HG03457 (cell line): ENCODE results near the gene GCNT1.
"Not testable (repeated sequence)": the region's sequence is repeated elsewhere in the genome, so short reads cannot be mapped to it uniquely, and the experiment has no call there.

ENCODE experiments used
- ATAC-seq: cut with Tn5 transposase; IDR thresholded peaks from one replicate; pipeline ENCODE4 v1.9.1; 2021; ENCODE audit warnings: moderate number of reproducible peaks; ENCODE audit not compliant: unreplicated experiment

GCNT1 gene

DNA sequence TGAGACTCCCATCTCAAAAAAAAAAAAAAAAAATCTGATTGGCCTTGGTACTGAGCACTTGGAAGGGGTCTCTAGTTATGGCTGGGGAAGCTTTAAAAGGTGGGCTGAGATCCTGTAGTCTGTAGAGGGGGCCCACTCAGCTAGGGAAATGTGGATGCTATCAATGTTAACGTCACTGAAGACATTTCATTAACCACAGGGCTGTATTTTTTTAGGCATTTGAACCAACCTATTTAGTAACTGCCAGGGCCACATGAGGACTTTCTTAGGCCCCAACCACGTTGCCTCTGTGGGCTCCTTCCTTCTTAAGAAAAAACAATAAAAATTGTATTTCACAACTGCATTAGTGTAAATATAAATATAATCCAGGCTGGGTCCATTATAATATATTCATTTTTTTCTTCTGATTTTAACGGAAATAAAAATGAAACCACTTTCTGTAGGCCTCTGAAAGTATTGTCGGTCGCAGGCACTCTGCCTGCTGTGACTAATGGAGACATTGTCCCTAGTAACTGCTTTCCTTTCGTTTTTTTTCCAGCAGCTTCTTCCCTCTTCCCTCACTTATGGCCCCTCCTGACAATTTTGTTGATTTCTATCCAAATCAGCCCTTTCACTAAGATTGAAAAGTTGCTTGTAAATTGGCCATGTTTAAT, 71.6 kb downstream of the GCNT1 start:
- no peak for ATAC-seq

DNA sequence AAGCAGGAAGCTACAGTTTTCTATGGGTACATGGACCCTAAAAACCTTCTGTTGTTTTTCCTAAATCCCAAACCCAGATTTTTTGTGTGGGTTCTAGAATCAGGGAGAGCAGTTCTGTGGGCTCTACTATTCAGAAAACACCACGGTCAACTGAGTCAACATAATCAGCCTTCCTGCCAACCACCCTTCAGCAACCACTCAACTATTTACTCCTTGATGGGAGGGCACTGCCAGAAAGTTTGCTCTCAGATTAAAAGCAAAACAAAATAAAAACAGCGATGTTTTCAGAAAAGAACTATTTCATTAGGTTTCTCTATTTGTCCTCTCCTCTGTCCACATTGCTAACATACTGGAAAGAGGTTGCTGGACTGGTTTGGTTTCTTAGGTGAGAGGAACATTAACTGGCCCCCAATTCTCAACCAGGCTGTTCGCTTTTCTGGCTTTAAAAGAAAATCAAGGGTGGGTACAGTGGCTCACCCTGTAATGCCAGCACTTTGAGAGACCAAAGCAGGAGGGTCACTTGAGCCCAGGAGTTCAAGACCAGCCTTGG, 72.3 kb downstream of the GCNT1 start:
- ATAC-seq = no peak

DNA sequence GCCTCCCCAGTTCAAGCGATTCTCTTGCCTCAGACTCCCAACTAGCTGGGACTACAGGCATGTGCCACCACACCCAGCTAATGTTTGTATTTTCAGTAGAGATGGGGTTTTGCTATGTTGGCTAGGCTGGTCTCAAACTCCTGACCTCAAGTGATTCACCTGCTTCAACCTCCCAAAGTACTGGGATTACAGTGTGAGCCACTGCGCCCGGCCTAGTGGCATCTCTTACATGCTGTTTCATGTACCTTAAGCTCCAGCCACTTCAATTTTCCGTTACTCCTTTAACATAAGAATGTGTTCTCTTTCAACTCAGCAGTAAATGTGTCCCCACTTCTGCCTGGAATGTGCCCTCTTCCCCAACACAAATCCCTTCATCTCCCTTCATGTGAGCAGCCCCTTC, 73.9 kb downstream of the GCNT1 start:
- ATAC-seq = not testable (repeated sequence)

DNA sequence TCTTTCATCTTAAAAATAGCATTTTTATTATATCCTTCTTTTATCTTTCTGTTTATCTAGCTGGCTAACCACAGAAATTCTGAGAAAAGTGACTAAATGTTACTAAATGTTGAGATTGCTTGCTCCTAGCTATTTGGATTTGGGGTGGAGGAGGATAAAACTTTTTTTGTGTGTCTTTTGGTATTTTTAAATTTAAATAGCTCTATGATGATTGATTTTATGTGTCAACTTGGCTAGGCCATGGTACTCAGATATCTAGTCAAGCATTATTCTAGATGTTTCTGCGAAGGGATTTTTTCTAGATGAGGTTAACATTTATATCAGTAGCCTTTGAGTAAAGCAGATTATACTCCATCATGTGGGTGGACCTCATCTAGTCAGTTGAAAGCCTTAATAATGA, 75.0 kb downstream of the GCNT1 start:
- no peak for ATAC-seq

DNA sequence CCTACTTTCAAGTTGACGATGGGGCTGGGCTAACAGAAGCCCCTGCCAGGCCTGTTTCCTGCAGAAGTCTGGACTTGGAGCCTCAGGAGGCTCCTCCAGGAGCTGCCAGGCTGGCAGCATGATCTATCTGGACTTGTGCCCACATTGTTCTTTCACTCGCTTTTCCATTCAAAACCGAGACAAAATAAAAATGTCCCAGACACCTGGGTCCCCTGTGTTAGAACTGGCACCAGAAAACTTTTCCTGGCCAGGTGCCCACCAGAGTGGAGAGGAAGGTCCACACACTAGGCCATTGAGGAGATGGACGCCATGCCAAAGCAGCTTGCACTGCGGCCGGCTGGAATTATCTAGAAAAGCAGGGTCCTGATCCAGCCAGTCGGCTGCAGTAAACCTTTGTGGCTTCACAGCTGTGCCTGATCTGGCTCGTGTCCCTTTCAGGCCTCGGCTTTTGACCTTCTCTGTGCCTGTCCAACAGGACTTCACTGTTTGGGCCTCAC, 78.2 kb downstream of the GCNT1 start:
- ATAC-seq = no peak

DNA sequence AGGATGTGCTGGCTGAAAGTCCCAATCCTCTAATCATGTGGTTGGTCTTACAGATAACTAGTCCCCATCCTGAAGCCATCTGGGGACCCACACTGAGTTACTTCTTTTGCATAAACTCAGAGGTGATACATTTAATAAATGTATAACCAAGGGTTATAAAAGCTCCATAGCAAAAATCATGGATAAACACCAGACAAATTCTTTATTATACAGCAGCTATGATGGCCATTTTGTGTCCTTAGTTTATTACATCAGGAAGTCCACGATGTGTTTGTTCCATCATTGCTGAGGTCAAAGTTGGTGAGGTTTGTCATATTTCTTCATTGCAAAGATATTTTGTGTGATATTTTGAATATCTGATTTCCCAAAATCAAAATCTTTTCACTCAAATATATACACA, 80.2 kb downstream of the GCNT1 start:
- no peak for ATAC-seq

DNA sequence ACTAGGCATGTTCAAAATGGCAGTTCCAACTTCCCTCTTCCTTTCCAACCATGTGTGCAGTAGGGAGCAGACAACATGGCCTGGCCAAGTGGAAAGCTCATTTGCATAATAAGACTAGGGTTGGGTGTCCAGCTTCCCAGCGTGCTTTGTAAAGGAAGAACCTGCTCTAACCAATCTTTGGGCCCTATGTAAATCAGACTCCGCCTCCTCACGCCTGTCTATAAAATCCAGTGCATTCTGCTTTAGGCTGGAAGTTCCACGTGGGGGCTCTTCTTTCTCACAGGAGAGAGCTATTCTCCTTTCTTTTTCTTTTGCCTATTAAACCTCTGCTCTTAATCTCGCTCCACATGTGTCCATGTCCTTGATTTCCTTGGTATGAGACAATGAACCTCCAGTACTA, 83.4 kb downstream of the GCNT1 start:
- no peak for ATAC-seq

DNA sequence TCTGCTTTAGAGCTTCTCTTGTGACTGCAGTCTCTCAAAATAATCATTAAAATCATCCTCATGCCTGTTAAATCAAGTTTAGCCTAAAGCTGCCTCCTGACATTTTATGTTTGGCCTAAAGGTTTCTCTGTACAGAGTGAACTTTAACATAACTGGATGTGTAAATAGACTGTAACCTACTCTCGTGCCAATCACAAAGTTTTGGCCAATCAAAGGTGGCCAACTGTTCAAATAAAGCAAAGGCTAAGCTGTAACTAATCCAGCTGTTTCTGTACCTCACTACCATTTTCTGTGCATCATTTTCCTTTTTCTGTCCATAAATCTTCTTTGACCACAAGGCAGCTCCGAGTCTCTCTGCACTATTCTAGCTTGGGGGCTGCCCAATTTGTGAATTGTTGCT, 86.2 kb downstream of the GCNT1 start:
- ATAC-seq = no peak

DNA sequence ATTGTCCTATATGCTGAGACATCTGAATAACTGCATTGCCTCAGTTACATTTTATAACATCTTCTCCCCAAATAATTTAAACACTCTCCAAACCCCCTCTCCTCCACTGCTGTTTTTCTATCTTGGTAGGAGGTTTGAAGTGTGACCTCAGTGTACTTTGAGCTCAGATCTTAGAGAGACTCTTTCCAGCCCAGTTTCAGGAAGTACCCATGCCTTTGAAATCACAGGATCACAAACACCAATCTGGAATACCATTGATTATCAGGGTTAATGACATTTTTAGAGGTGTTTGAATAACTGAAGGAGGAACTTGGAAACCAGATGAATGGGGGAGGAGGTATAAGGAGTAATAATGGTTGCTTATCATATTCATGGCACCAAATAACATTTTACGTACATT, 93.2 kb downstream of the GCNT1 start:
- ATAC-seq = no peak

DNA sequence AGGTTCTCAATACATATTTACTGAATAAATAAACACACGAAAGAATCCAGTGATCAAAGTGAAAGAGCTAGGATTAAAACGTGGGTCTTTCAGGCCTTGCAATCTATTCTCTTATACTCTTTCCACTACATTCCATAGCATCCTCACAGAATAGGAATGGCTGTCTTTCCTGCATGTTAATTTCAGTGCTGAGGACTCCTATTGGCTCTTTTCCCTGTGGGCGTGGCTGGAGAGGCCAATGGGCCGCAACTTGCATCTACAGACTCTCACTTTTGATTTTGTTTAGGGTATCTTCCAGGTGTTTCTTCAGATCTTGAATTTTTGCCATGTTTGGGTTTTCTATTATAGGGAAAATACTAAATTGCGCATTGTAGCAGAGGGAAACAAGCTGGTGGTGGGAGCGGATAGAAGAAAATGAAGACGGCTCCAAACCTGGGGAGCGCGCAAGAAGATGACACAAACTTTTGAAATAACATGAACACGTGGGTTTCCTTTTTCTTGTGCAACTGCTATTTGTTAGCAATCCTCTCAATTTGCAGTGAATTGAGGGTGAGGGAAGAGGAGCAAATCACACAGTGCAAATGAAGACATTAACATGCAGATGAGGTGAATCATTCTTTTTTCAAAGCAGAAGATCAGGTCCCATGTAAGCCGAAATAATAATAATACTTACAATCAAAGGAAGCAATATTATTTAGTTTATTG, 93.9 kb downstream of the GCNT1 start:
- no peak for ATAC-seq

DNA sequence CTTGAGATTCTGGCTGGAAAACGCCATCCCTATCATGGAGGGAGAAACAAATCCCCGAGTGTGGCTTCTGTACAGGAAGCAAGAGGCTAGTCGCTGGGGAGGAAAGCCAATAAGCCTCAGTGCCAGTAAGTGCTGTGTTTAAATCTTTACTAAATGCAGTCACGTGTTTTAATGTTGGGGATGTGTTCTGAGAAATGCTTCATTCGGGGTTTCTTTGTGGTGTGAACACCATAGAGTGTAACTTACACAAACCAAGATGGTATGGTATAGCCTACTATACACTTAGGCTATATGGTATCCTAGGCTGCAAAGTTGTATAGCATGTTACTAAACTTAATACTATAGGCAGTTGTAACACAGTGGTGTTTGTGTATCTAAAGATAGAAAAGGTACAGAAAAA, 94.7 kb downstream of the GCNT1 start:
- ATAC-seq = no peak
